ENCODE data around the gene PTGES. TPM values are rescaled to one million over a fixed set of nuclear protein-coding genes. Genes with fewer than 3 reads are reported as not detected.
"Not testable (repeated sequence)": the region's sequence is repeated elsewhere in the genome, so short reads cannot be mapped to it uniquely, and the experiment has no call there.

The PTGES gene
- polyA plus RNA-seq, 1 of the 3 experiments (the other 2 are of a cell fraction): 5.2 TPM

- H3K27ac ChIP-seq (ENCODE audit: low read depth in 2 of 2, low read length in 1 of 2): no peak overlapping the region
- H3K9me3 ChIP-seq: no peaks in the 10 kb centered on the region
- ChIA-PET CTCF (interaction anchor here (0.8 to 19.6 kb wide), 7 partner anchors 46 to 646 kb away, joined by 3 to 356 read pairs (median 4); partner anchors contain the start of gene ASB6), POLR2A (interaction anchor here (0.6 kb wide), 1 partner anchor 614 kb away, joined by 4 read pairs; no protein-coding TSS in a partner anchor)
- WGBS (ENCODE audit: low lambda C conversion rate): 71% methylated on average over 1 of the region's 1 CpG
- no peaks in the 10 kb centered on the region for H3K79me2 ChIP-seq (ENCODE audit: insufficient read depth)
- no peak for DNase-seq
- H3K4me3 ChIP-seq (ENCODE audit: low read depth in 2 of 2, low read length in 1 of 2): no peak overlapping the region
- H3K27me3 ChIP-seq (ENCODE audit: insufficient read depth): no peaks in the 10 kb centered on the region; the same call in 1 of the 2 replicates
- no peaks in the 10 kb centered on the region for H3K4me1 ChIP-seq (ENCODE audit: control insufficient read depth in 1 of 2, insufficient read depth in 2 of 2, low read depth in 1 of 2, low read length in 1 of 2)
- no peaks in the 10 kb centered on the region for H3F3A ChIP-seq (replicated peaks; ENCODE audit: insufficient read depth)
- H3K36me3 ChIP-seq (replicated peaks in 1 of 2; ENCODE audit: control insufficient read depth in 1 of 2, insufficient read depth in 2 of 2, low read length in 1 of 2): no peaks in the 10 kb centered on the region
- no peaks in the 10 kb centered on the region for H3K9me2 ChIP-seq
- no peak overlapping the region for H2AFZ ChIP-seq (ENCODE audit: low read depth)
- H3K4me2 ChIP-seq: no peak overlapping the region
- TF ChIP-seq MAX (IDR thresholded peaks at IDR 0.05; ENCODE audit: low read depth) (no peak), PBX3 (IDR thresholded peaks at IDR 0.05) (no peak), JUND (IDR thresholded peaks at IDR 0.05) (no peak), FOXJ3 (CRISPR knock-in tag; IDR thresholded peaks at IDR 0.05) (no peak), USF2 (IDR thresholded peaks at IDR 0.05; ENCODE audit: borderline replicate concordance, low read depth, low read length) (no peak), RFX5 (IDR thresholded peaks at IDR 0.05; ENCODE audit: low read length) (no peak), IRF3 (IDR thresholded peaks at IDR 0.05; ENCODE audit: low read depth, low read length) (no peak), FOXM1 (IDR thresholded peaks at IDR 0.05; ENCODE audit: low read depth) (no peak), SMC3 (IDR thresholded peaks at IDR 0.05; ENCODE audit: low read depth, low read length) (no peak), NFIC (IDR thresholded peaks at IDR 0.05; ENCODE audit: borderline replicate concordance) (no peak), ZBTB33 (IDR thresholded peaks at IDR 0.05; ENCODE audit: borderline replicate concordance, low read depth) (no peak), MEF2A (IDR thresholded peaks at IDR 0.05; ENCODE audit: borderline replicate concordance, low read depth) (no peak), YY1 (IDR thresholded peaks at IDR 0.05; ENCODE audit: low read depth) (no peak), RAD21 (IDR thresholded peaks at IDR 0.05; ENCODE audit: low read length) (no peak)
- H3K9ac ChIP-seq: no peak overlapping the region
- no peaks in the 10 kb centered on the region for H4K20me1 ChIP-seq (ENCODE audit: insufficient read depth)
Measured at GRCh38 chr9:129785866-129786265, 33.0 kb upstream of the PTGES start.

GRCh38 chr9:129784970-129785369 lies 32.1 kb upstream of the PTGES start:
- CTCF ChIA-PET: interaction anchor here (1.2 to 19.6 kb wide), 7 partner anchors 14 to 646 kb away, joined by 3 to 356 read pairs (median 10); partner anchors contain the start of gene ASB6
- H3K9me3 ChIP-seq; H3K36me3 ChIP-seq (replicated peaks in 1 of 2; ENCODE audit: control insufficient read depth in 1 of 2, insufficient read depth in 2 of 2, low read length in 1 of 2); H3K9ac ChIP-seq; H3K9me2 ChIP-seq; H3F3A ChIP-seq (replicated peaks; ENCODE audit: insufficient read depth); H3K27me3 ChIP-seq (ENCODE audit: insufficient read depth); H3K4me2 ChIP-seq; DNase-seq; H3K79me2 ChIP-seq (ENCODE audit: insufficient read depth); POLR2A ChIA-PET; H3K4me1 ChIP-seq (ENCODE audit: control insufficient read depth in 1 of 2, insufficient read depth in 2 of 2, low read depth in 1 of 2, low read length in 1 of 2); H4K20me1 ChIP-seq (ENCODE audit: insufficient read depth); H3K4me3 ChIP-seq (ENCODE audit: low read depth in 2 of 2, low read length in 1 of 2); H3K27ac ChIP-seq (ENCODE audit: low read depth in 2 of 2, low read length in 1 of 2); H2AFZ ChIP-seq (ENCODE audit: low read depth): not testable (repeated sequence)
- 53% methylated on average over 11 of the region's 11 CpGs for WGBS (ENCODE audit: low lambda C conversion rate)

All from SK-N-SH (cell line).